Body of pancreas (tissue), 4 donors: ENCODE results near the gene TBL2. TPM values are rescaled to one million over a fixed set of nuclear protein-coding genes. Genes with fewer than 3 reads are reported as not detected.

Experiments
- ATAC-seq: fragments of 150-250 bp; one replicate; pipeline ENCODE4 v1.9.1; 2016
- DNase-seq, 4 donors: peaks; one replicate each; pipeline ENCODE4 v3.0.0-alpha.2; 2019
- H3K27ac ChIP-seq, 4 donors: fragments of 200-600 bp; sonication (generic); 1 replicate in 3 of 4; 2 replicates in 1 of 4; pipeline versions ENCODE4 v1.5.1 to v1.6.1; 2016 to 2019; ENCODE audit warnings: mild to moderate bottlenecking in 1 of 4, mixed read lengths in 1 of 4, moderate library complexity in 1 of 4
- H3K27me3 ChIP-seq, 2 donors: fragments of 200-600 bp; sonication (generic); one replicate each; pipeline ENCODE4 v1.6.0; 2016; ENCODE audit warnings: mild to moderate bottlenecking in 1 of 2
- H3K36me3 ChIP-seq, 2 donors: fragments of 200-600 bp; sonication (generic); replicated peaks in 1 of 2; 2 replicates each; pipeline ENCODE4 v1.5.1; 2016; ENCODE audit warnings: low read depth in 2 of 2; ENCODE audit not compliant: insufficient read depth in 1 of 2
- H3K4me1 ChIP-seq: fragments of 200-600 bp; sonication (generic); one replicate; pipeline ENCODE4 v1.6.0; 2016
- H3K4me3 ChIP-seq, 2 donors: fragments of 200-600 bp; sonication (generic); 1 replicate in 1 of 2; 2 replicates in 1 of 2; pipeline ENCODE4 v1.5.1; 2016 to 2019
- H3K9me3 ChIP-seq, 3 donors: fragments of 200-600 bp; sonication (generic); 1 replicate in 2 of 3; 2 replicates in 1 of 3; pipeline ENCODE4 v1.5.1; 2016
- CTCF ChIP-seq, 7 experiments: fragments of 450-650 bp in 4 of 7; fragments of 200-600 bp in 3 of 7; sonication (generic) in 3 of 7; IDR thresholded peaks; one replicate each; pipeline ENCODE4 v1.5.1; 2016 to 2019; ENCODE audit warnings: antibody characterized with exemption in 7 of 7
- POLR2A ChIP-seq, 3 donors: fragments of 450-650 bp; IDR thresholded peaks; one replicate each; pipeline ENCODE4 v1.6.1; 2016; ENCODE audit warnings: antibody characterized with exemption in 3 of 3, mild to moderate bottlenecking in 2 of 3
- WGBS, 2 donors: methylation state at CpG; one replicate each; pipeline ENCODE4 v1.1.5; 2017; 5-methylcytosine and 5-hydroxymethylcytosine counted together
- intact Hi-C: fragments of 100-400 bp; cut with DNase I; formaldehyde crosslinking; loops from one replicate; pipeline ENCODE4 v1.15.1; 2023
- total RNA-seq, 2 donors: library from RNA; depleted of rRNA; stranded (reverse); fragments of >200 nt; gene quantifications; one replicate each; pipeline ENCODE4 v1.1.0, GENCODE V29; 2016

TBL2 gene
- total RNA-seq, 2 donors from 2014 or later: 25.9 to 30.7 TPM

- intact Hi-C loops: no loop called here
- Histone ChIP-seq H3K9me3 (no peaks in the 10 kb centered on the region), H3K27ac (no peak overlapping the region), H3K4me3 (no peak overlapping the region), H3K36me3 (no peaks in the 10 kb centered on the region), H3K4me1 (no peaks in the 10 kb centered on the region), H3K27me3 (no peaks in the 10 kb centered on the region)
- WGBS, 2 donors: 81 to 83% methylated on average over 5 of the region's 5 CpGs
- DNase-seq (no peak), ATAC-seq (no peak)
- TF ChIP-seq POLR2A (IDR thresholded peaks at IDR 0.05): no peak
- TF ChIP-seq CTCF (IDR thresholded peaks at IDR 0.05): no peak
Measured at GRCh38 chr7:73597978-73598782, 19.8 kb upstream of the TBL2 start.

GRCh38 chr7:73596191-73597065, 18.0 kb upstream of the TBL2 start:
- intact Hi-C loops: no loop called here
- 74 to 87% methylated on average over 27 to 33 of the region's 37 CpGs for whole genome bisulfite sequencing, 2 donors
- no peak for TF ChIP-seq POLR2A (IDR thresholded peaks at IDR 0.05)
- TF ChIP-seq CTCF (IDR thresholded peaks at IDR 0.05): no peak
- H3K27ac ChIP-seq: no peak overlapping the region
- no peaks in the 10 kb centered on the region for H3K9me3 ChIP-seq
- ATAC-seq (no peak), DNase-seq (no peak)
- H3K27me3 ChIP-seq: no peaks in the 10 kb centered on the region
- no peaks in the 10 kb centered on the region for H3K4me1 ChIP-seq
- H3K4me3 ChIP-seq: no peak overlapping the region
- no peaks in the 10 kb centered on the region for H3K36me3 ChIP-seq

DNA sequence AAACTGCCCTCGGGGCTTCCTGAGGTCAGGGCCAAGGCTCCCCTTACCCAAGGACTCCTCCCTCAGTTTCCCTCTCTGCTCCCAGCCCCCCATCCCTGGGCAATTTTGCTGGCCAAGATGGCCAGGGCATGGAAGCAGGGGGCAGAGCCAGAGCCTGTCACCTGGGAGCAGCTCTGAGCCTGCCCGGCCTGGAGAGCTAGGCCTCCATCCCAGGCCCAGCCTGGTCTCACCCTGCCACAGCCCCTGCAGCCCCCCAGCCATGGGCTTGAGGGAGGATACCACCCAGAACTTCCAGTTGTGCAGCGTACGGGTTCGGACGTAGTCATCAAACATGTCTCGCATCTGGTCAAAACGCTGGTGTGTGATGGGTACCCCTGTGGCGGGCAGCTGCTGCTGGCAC, 17.0 kb upstream of the TBL2 start:
- no peaks in the 10 kb centered on the region for H3K9me3 ChIP-seq
- no peak overlapping the region for H3K4me3 ChIP-seq
- no peak for TF ChIP-seq CTCF (IDR thresholded peaks at IDR 0.05)
- no peak for TF ChIP-seq POLR2A (IDR thresholded peaks at IDR 0.05)
- 94 to 100% methylated on average over 1 to 9 of the region's 9 CpGs for WGBS, 2 donors
- H3K4me1 ChIP-seq: no peaks in the 10 kb centered on the region
- ATAC-seq (no peak), DNase-seq (no peak)
- no peaks in the 10 kb centered on the region for H3K36me3 ChIP-seq
- intact Hi-C loops: no loop called here
- H3K27ac ChIP-seq: no peak overlapping the region
- H3K27me3 ChIP-seq: no peaks in the 10 kb centered on the region

- DNase-seq (no peak), ATAC-seq (no peak)
- no peak for TF ChIP-seq CTCF (IDR thresholded peaks at IDR 0.05)
- no peak for TF ChIP-seq POLR2A (IDR thresholded peaks at IDR 0.05)
- Histone ChIP-seq H3K36me3 (no peaks in the 10 kb centered on the region), H3K27me3 (no peaks in the 10 kb centered on the region), H3K4me1 (no peaks in the 10 kb centered on the region), H3K27ac (no peak overlapping the region), H3K4me3 (no peak overlapping the region), H3K9me3 (no peaks in the 10 kb centered on the region)
- 61 to 75% methylated on average over 4 to 14 of the region's 14 CpGs for WGBS, 2 donors
- intact Hi-C loops: no loop called here
Measured at GRCh38 chr7:73593207-73594045, 15.0 kb upstream of the TBL2 start.
